Measurements from ENCODE around the gene CNGA3. TPM values are rescaled to one million over a fixed set of nuclear protein-coding genes. Genes with fewer than 3 reads are reported as not detected.

Gene CNGA3
- total and polyA plus RNA-seq, 2 of the 4 experiments (the other 2 are of a cell fraction), result under 0.01 TPM; not detected in 1

DNA sequence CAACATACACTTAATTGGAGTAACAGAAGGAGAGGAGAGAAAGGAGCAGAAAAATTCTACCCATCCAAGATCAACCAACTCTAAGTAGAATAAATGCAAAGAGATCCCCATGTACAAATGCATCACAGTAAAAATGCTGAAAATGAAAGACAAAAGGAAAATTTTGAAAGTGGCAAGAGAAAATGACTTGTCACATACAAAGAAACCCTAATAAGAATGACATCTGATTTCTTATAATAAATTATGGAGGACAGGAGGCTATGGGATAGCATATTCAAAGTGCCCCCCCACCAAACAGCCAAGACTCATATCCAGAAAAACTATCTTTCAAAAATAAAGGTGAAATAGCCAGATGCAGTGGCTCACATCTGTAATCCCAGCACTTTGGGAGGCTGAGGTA lies 76.2 kb downstream of the CNGA3 start:
- no TSS peak for BruUV-seq (replicated peaks)
- Histone ChIP-seq H2BK120ac (ENCODE audit: low read depth, low read length) (no peak overlapping the region), H2AK9ac (replicated peaks; ENCODE audit: low read depth, low read length, poor library complexity) (no peak overlapping the region), H4K91ac (ENCODE audit: insufficient read depth, low read depth, low read length) (no peak overlapping the region), H2AFZ (replicated peaks; ENCODE audit: low read length, poor library complexity) (no peak overlapping the region), H3K56ac (ENCODE audit: extremely low read depth, insufficient read depth, low read length) (no peak overlapping the region), H3K27ac (ENCODE audit: insufficient read depth, low read length) (no peak overlapping the region), H4K5ac (ENCODE audit: low read depth, low read length) (no peak overlapping the region), H4K20me1 (ENCODE audit: insufficient read depth, low read length) (no peaks in the 10 kb centered on the region), H3K36me3 (ENCODE audit: control insufficient read depth, insufficient read depth, low read length) (no peaks in the 10 kb centered on the region), H3K9me1 (ENCODE audit: insufficient read depth, low read length) (no peaks in the 10 kb centered on the region), H2BK5ac (ENCODE audit: low read depth, low read length, poor library complexity, severe bottlenecking) (no peak overlapping the region), H4K8ac (ENCODE audit: low read depth in 2 of 2, low read length in 2 of 2) (no peak overlapping the region), H3K23ac (ENCODE audit: low read depth, low read length) (no peak overlapping the region), H2BK20ac (ENCODE audit: low read depth, low read length) (no peak overlapping the region), H3K4me1 (ENCODE audit: control insufficient read depth, insufficient read depth, low read length) (no peaks in the 10 kb centered on the region), H3K27me3 (ENCODE audit: control insufficient read depth, insufficient read depth, low read length) (peaks cover 4% of the 10 kb centered on the region), H3K9me3 (ENCODE audit: control insufficient read depth, insufficient read depth, low read length) (no peaks in the 10 kb centered on the region), H2AK5ac (ENCODE audit: low read depth, low read length) (no peak overlapping the region), H3K79me1 (ENCODE audit: low read depth in 1 of 2, low read length in 2 of 2) (no peaks in the 10 kb centered on the region), H3K14ac (replicated peaks; ENCODE audit: low read depth, low read length) (no peak overlapping the region), H3K4me3 (ENCODE audit: insufficient read depth, low read depth, low read length) (no peak overlapping the region), H3K18ac (ENCODE audit: low read depth, low read length) (no peak overlapping the region), H3K4me2 (ENCODE audit: low read depth, low read length) (no peak overlapping the region), H3K9ac (ENCODE audit: low read depth, low read length) (no peak overlapping the region), H3K4ac (ENCODE audit: low read depth, low read length) (no peak overlapping the region), H2BK15ac (ENCODE audit: low read depth, low read length) (no peak overlapping the region)
- in situ Hi-C loops (cut with MboI; ENCODE audit: low sequenced_read_pairs) (loop anchor here (25.0 kb wide), 1 partner anchor 415 kb away; no protein-coding TSS in a partner anchor), dilution Hi-C loops (cut with HindIII; ENCODE audit: low sequenced_read_pairs, unreplicated experiment) (no loop called here), intact Hi-C loops (cut with micrococcal nuclease) (no loop called here)
- DNase-seq (no peak), ATAC-seq (ENCODE audit: low read depth) (no peak)
- CTCF ChIA-PET, result no interaction called here
- POLR2A ChIA-PET (ENCODE audit: unreplicated experiment), result no interaction called here
- no peak for TF ChIP-seq RAD21 (IDR thresholded peaks at IDR 0.05; ENCODE audit: low read length)
- TF ChIP-seq BHLHE40 (IDR thresholded peaks at IDR 0.05; ENCODE audit: low read depth, low read length), result no peak
- TF ChIP-seq, protein P1, sequence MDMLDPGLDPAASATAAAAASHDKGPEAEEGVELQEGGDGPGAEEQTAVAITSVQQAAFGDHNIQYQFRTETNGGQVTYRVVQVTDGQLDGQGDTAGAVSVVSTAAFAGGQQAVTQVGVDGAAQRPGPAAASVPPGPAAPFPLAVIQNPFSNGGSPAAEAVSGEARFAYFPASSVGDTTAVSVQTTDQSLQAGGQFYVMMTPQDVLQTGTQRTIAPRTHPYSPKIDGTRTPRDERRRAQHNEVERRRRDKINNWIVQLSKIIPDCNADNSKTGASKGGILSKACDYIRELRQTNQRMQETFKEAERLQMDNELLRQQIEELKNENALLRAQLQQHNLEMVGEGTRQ (IDR thresholded peaks at IDR 0.05; ENCODE audit: low read depth, low read length), result no peak
- TF ChIP-seq RFX5 (IDR thresholded peaks at IDR 0.05; ENCODE audit: low read depth, low read length), result no peak
- TF ChIP-seq CEBPB (IDR thresholded peaks at IDR 0.05; ENCODE audit: low read depth, low read length), result no peak
- TF ChIP-seq FOS (IDR thresholded peaks at IDR 0.05; ENCODE audit: low read depth, low read length), result no peak
- TF ChIP-seq, protein P2, sequence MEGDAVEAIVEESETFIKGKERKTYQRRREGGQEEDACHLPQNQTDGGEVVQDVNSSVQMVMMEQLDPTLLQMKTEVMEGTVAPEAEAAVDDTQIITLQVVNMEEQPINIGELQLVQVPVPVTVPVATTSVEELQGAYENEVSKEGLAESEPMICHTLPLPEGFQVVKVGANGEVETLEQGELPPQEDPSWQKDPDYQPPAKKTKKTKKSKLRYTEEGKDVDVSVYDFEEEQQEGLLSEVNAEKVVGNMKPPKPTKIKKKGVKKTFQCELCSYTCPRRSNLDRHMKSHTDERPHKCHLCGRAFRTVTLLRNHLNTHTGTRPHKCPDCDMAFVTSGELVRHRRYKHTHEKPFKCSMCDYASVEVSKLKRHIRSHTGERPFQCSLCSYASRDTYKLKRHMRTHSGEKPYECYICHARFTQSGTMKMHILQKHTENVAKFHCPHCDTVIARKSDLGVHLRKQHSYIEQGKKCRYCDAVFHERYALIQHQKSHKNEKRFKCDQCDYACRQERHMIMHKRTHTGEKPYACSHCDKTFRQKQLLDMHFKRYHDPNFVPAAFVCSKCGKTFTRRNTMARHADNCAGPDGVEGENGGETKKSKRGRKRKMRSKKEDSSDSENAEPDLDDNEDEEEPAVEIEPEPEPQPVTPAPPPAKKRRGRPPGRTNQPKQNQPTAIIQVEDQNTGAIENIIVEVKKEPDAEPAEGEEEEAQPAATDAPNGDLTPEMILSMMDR (conservative IDR thresholded peaks at IDR 0.05; ENCODE audit: low read depth, low read length), result no peak
- TF ChIP-seq, protein P3, sequence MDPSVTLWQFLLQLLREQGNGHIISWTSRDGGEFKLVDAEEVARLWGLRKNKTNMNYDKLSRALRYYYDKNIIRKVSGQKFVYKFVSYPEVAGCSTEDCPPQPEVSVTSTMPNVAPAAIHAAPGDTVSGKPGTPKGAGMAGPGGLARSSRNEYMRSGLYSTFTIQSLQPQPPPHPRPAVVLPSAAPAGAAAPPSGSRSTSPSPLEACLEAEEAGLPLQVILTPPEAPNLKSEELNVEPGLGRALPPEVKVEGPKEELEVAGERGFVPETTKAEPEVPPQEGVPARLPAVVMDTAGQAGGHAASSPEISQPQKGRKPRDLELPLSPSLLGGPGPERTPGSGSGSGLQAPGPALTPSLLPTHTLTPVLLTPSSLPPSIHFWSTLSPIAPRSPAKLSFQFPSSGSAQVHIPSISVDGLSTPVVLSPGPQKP (IDR thresholded peaks at IDR 0.05; ENCODE audit: borderline replicate concordance, low read depth, low read length), result no peak
- no peak for TF ChIP-seq CHD1 (IDR thresholded peaks at IDR 0.05; ENCODE audit: low read depth, low read length)

Data from IMR-90 (cell line).